Liver (tissue), 9 donors: ENCODE data around the gene URB1. TPM values are rescaled to one million over a fixed set of nuclear protein-coding genes. Genes with fewer than 3 reads are reported as not detected.

Experiments
- DNase-seq: peaks from one replicate; pipeline ENCODE4 v3.0.0-alpha.2; 2017; ENCODE audit warnings: low spot score
- H3K27ac ChIP-seq, 2 donors: one replicate each; pipeline ENCODE4 v1.7.0; 2013; ENCODE audit warnings: inconsistent platforms in 2 of 2, low read length in 2 of 2, control low read depth in 1 of 2, low read depth in 1 of 2, mild to moderate bottlenecking in 1 of 2
- H3K27me3 ChIP-seq, 4 donors: one replicate each; pipeline versions ENCODE4 v1.6.1 to v1.7.0; 2013; ENCODE audit warnings: low read length in 3 of 4, inconsistent platforms in 1 of 4, mild to moderate bottlenecking in 1 of 4, moderate library complexity in 1 of 4; ENCODE audit not compliant: control insufficient read depth in 4 of 4, insufficient read depth in 4 of 4
- H3K36me3 ChIP-seq, 4 donors: one replicate each; pipeline versions ENCODE4 v1.6.1 to v1.7.0; 2013; ENCODE audit warnings: low read length in 3 of 4, mild to moderate bottlenecking in 3 of 4, low read depth in 1 of 4, moderate library complexity in 1 of 4; ENCODE audit not compliant: control insufficient read depth in 4 of 4, insufficient read depth in 3 of 4
- H3K4me1 ChIP-seq, 4 donors: one replicate each; pipeline versions ENCODE4 v1.6.1 to v1.7.0; 2013; ENCODE audit warnings: low read length in 3 of 4, mild to moderate bottlenecking in 3 of 4, moderate library complexity in 1 of 4; ENCODE audit not compliant: control insufficient read depth in 4 of 4, insufficient read depth in 4 of 4
- H3K4me3 ChIP-seq, 3 donors: one replicate each; pipeline versions ENCODE4 v1.6.1 to v1.7.0; 2013; ENCODE audit warnings: low read length in 3 of 3, control low read depth in 1 of 3, low read depth in 1 of 3, mild to moderate bottlenecking in 1 of 3
- H3K9ac ChIP-seq, 2 donors: one replicate each; pipeline ENCODE4 v1.7.0; 2013; ENCODE audit warnings: low read length in 2 of 2, mild to moderate bottlenecking in 2 of 2, moderate library complexity in 2 of 2, control low read depth in 1 of 2, low read depth in 1 of 2
- H3K9me3 ChIP-seq, 4 donors: one replicate each; pipeline versions ENCODE4 v1.6.1 to v1.7.0; 2013; ENCODE audit warnings: low read length in 3 of 4; ENCODE audit not compliant: control insufficient read depth in 4 of 4
- EGR1 ChIP-seq, 2 donors: IDR thresholded peaks; 2 replicates each; pipeline ENCODE4 v1.6.1; 2016 to 2018; ENCODE audit warnings: antibody characterized with exemption in 2 of 2, low read depth in 2 of 2
- FOXA1 ChIP-seq: IDR thresholded peaks from 2 replicates; pipeline ENCODE4 v1.6.1; 2016; ENCODE audit warnings: antibody characterized with exemption
- FOXA2 ChIP-seq: IDR thresholded peaks from 2 replicates; pipeline ENCODE4 v1.6.1; 2016; ENCODE audit warnings: antibody characterized with exemption
- GABPA ChIP-seq, 2 donors: IDR thresholded peaks in 1 of 2; conservative IDR thresholded peaks in 1 of 2; 2 replicates each; pipeline ENCODE4 v1.6.1; 2016; ENCODE audit warnings: antibody characterized with exemption in 2 of 2, mild to moderate bottlenecking in 1 of 2, moderate library complexity in 1 of 2
- HNF4A ChIP-seq, 2 donors: conservative IDR thresholded peaks; 2 replicates each; pipeline ENCODE4 v1.6.1; 2016; ENCODE audit warnings: antibody characterized with exemption in 2 of 2, mild to moderate bottlenecking in 2 of 2
- HNF4G ChIP-seq: IDR thresholded peaks from 2 replicates; pipeline ENCODE4 v1.6.1; 2016; ENCODE audit warnings: antibody characterized with exemption
- JUND ChIP-seq, 2 donors: IDR thresholded peaks; 2 replicates each; pipeline ENCODE4 v1.6.1; 2016; ENCODE audit warnings: antibody characterized with exemption in 2 of 2
- NR2F2 ChIP-seq: IDR thresholded peaks from 2 replicates; pipeline ENCODE4 v1.6.1; 2016; ENCODE audit warnings: antibody characterized with exemption
- RAD21 ChIP-seq, 2 donors: IDR thresholded peaks; 2 replicates each; pipeline ENCODE4 v1.6.1; 2016; ENCODE audit warnings: antibody characterized with exemption in 2 of 2, mild to moderate bottlenecking in 2 of 2
- RXRA ChIP-seq, 2 donors: IDR thresholded peaks; 2 replicates each; pipeline ENCODE4 v1.6.1; 2017 to 2018; ENCODE audit warnings: antibody characterized with exemption in 2 of 2, mild to moderate bottlenecking in 1 of 2
- SP1 ChIP-seq: IDR thresholded peaks from 2 replicates; pipeline ENCODE4 v1.6.1; 2018; ENCODE audit warnings: antibody characterized with exemption, mild to moderate bottlenecking
- TAF1 ChIP-seq: conservative IDR thresholded peaks from 2 replicates; pipeline ENCODE4 v1.6.1; 2016; ENCODE audit warnings: antibody characterized with exemption, mild to moderate bottlenecking
- YY1 ChIP-seq: IDR thresholded peaks from 2 replicates; pipeline ENCODE4 v1.6.1; 2016; ENCODE audit warnings: antibody characterized with exemption, mild to moderate bottlenecking
- WGBS: extraction: QIAGEN DNeasy Blood & Tissue Kit; methylation state at CpG from one replicate; pipeline ENCODE4 v1.1.7; 2013; 5-methylcytosine and 5-hydroxymethylcytosine counted together
- polyA plus RNA-seq, 2 donors: library from polyadenylated mRNA; stranded (reverse) in 1 of 2; unstranded in 1 of 2; fragments of 200-250 nt in 1 of 2; fragments of >200 nt in 1 of 2; fragmentation: Nextera tagmentation in 1 of 2; extraction: Ambion mirVana in 1 of 2; gene quantifications; one replicate each; pipeline versions ENCODE4 v1.2.1 to v1.2.3, GENCODE V29; 2013 to 2015
- total RNA-seq, 2 donors: library from RNA; depleted of rRNA; stranded (reverse); fragments of >200 nt; gene quantifications; one replicate each; pipeline ENCODE4 v1.2.3, GENCODE V29; 2014
- TF ChIP-seq, protein P1 (sequence below): IDR thresholded peaks from 2 replicates; pipeline ENCODE4 v1.6.1; 2016; ENCODE audit warnings: antibody characterized with exemption
- TF ChIP-seq, protein P2 (sequence below): IDR thresholded peaks from 2 replicates; pipeline ENCODE4 v1.6.1; 2016; ENCODE audit warnings: antibody characterized with exemption, mild to moderate bottlenecking
- TF ChIP-seq, protein P3 (sequence below): fragments of 150-350 bp; IDR thresholded peaks from 2 replicates; pipeline ENCODE4 v1.5.1; 2017; ENCODE audit warnings: improper control_type of control experiment, low read depth, low read length; ENCODE audit not compliant: missing input control
- TF ChIP-seq, protein P4 (sequence below): IDR thresholded peaks from 2 replicates; pipeline ENCODE4 v1.6.1; 2016; ENCODE audit warnings: antibody characterized with exemption
- TF ChIP-seq, protein P5 (sequence below): IDR thresholded peaks from 2 replicates; pipeline ENCODE4 v1.6.1; 2016; ENCODE audit warnings: antibody characterized with exemption
- donor health status: healthy.
- donor health status: healthy.
- donor health status: healthy.
- donor health status: healthy.
- donor health status: healthy.

Gene URB1
- total and polyA plus RNA-seq, 4 donors: 2.8 to 14.5 (median 7.1) TPM

DNA sequence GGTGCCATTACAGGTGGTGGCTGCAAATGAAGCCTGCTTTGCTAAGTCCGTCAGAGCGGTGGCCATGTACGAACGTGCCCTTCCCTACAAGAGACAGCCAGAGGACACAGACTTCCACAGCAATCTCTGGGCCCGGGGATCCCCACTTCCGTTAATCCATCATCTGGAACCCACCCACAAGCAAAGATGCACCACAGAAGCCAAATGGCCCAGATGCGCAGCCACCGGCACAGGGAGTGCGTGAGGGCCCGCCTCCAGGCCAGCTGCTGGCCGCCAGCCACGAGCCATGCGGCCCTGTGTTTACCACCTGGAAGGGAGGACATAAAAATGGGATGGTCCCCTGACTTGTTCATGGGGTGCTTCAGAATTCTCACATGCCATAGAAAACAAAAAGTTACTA, 72.1 kb downstream of the URB1 start:
- DNase-seq: no peak
- TF ChIP-seq, protein P1, sequence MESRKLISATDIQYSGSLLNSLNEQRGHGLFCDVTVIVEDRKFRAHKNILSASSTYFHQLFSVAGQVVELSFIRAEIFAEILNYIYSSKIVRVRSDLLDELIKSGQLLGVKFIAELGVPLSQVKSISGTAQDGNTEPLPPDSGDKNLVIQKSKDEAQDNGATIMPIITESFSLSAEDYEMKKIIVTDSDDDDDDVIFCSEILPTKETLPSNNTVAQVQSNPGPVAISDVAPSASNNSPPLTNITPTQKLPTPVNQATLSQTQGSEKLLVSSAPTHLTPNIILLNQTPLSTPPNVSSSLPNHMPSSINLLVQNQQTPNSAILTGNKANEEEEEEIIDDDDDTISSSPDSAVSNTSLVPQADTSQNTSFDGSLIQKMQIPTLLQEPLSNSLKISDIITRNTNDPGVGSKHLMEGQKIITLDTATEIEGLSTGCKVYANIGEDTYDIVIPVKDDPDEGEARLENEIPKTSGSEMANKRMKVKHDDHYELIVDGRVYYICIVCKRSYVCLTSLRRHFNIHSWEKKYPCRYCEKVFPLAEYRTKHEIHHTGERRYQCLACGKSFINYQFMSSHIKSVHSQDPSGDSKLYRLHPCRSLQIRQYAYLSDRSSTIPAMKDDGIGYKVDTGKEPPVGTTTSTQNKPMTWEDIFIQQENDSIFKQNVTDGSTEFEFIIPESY: no peak
- TF ChIP-seq JUND (IDR thresholded peaks at IDR 0.05): no peak
- no peak for TF ChIP-seq YY1
- TF ChIP-seq SP1: no peak
- TF ChIP-seq GABPA (IDR thresholded peaks at IDR 0.05 in 1 of 2, conservative IDR thresholded peaks at IDR 0.05 in 1 of 2): no peak
- TF ChIP-seq TAF1: no peak
- no peak for TF ChIP-seq HNF4A (conservative IDR thresholded peaks at IDR 0.05)
- TF ChIP-seq, protein P2, sequence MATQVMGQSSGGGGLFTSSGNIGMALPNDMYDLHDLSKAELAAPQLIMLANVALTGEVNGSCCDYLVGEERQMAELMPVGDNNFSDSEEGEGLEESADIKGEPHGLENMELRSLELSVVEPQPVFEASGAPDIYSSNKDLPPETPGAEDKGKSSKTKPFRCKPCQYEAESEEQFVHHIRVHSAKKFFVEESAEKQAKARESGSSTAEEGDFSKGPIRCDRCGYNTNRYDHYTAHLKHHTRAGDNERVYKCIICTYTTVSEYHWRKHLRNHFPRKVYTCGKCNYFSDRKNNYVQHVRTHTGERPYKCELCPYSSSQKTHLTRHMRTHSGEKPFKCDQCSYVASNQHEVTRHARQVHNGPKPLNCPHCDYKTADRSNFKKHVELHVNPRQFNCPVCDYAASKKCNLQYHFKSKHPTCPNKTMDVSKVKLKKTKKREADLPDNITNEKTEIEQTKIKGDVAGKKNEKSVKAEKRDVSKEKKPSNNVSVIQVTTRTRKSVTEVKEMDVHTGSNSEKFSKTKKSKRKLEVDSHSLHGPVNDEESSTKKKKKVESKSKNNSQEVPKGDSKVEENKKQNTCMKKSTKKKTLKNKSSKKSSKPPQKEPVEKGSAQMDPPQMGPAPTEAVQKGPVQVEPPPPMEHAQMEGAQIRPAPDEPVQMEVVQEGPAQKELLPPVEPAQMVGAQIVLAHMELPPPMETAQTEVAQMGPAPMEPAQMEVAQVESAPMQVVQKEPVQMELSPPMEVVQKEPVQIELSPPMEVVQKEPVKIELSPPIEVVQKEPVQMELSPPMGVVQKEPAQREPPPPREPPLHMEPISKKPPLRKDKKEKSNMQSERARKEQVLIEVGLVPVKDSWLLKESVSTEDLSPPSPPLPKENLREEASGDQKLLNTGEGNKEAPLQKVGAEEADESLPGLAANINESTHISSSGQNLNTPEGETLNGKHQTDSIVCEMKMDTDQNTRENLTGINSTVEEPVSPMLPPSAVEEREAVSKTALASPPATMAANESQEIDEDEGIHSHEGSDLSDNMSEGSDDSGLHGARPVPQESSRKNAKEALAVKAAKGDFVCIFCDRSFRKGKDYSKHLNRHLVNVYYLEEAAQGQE: no peak
- no peak for TF ChIP-seq FOXA2
- no peak for TF ChIP-seq RAD21 (IDR thresholded peaks at IDR 0.05)
- TF ChIP-seq, protein P3, sequence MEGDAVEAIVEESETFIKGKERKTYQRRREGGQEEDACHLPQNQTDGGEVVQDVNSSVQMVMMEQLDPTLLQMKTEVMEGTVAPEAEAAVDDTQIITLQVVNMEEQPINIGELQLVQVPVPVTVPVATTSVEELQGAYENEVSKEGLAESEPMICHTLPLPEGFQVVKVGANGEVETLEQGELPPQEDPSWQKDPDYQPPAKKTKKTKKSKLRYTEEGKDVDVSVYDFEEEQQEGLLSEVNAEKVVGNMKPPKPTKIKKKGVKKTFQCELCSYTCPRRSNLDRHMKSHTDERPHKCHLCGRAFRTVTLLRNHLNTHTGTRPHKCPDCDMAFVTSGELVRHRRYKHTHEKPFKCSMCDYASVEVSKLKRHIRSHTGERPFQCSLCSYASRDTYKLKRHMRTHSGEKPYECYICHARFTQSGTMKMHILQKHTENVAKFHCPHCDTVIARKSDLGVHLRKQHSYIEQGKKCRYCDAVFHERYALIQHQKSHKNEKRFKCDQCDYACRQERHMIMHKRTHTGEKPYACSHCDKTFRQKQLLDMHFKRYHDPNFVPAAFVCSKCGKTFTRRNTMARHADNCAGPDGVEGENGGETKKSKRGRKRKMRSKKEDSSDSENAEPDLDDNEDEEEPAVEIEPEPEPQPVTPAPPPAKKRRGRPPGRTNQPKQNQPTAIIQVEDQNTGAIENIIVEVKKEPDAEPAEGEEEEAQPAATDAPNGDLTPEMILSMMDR: no peak
- TF ChIP-seq, protein P4, sequence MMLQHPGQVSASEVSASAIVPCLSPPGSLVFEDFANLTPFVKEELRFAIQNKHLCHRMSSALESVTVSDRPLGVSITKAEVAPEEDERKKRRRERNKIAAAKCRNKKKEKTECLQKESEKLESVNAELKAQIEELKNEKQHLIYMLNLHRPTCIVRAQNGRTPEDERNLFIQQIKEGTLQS: no peak
- TF ChIP-seq, protein P5, sequence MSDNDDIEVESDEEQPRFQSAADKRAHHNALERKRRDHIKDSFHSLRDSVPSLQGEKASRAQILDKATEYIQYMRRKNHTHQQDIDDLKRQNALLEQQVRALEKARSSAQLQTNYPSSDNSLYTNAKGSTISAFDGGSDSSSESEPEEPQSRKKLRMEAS: no peak
- no peak for TF ChIP-seq FOXA1
- TF ChIP-seq NR2F2: no peak
- no peak for TF ChIP-seq HNF4G

DNA sequence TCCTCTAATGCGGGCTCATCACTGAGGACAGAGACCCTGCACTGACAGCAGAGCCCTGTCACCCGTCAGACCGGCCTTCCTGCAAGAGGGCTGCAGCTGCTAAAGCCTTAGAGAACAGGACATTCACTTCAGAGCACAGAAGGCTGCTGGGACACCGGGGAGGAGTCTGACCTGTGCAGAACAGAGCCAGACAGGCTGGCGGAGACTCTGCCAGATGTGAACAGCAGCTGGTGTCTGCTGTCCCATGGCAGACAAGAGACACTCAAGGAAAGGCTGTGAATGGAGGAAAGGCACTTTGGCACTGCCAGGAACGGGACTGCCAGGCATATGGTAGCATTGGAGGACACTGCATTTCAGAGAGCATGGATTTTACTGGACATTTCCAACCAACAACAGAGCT, 72.8 kb downstream of the URB1 start:
- peaks cover 28 to 92% (median 60%) of the 10 kb centered on the region in 4 donors for H3K36me3 ChIP-seq
- no peaks in the 10 kb centered on the region for H3K9me3 ChIP-seq
- DNase-seq: no peak
- no peaks in the 10 kb centered on the region for H3K27me3 ChIP-seq
- H3K4me1 ChIP-seq: no peaks in the 10 kb centered on the region
- H3K4me3 ChIP-seq: no peak overlapping the region
- H3K27ac ChIP-seq: no peak overlapping the region
- no peak overlapping the region for H3K9ac ChIP-seq
- WGBS: 93% methylated on average over 6 of the region's 6 CpGs
- no peak for TF ChIP-seq RAD21 (IDR thresholded peaks at IDR 0.05)
- no peak for TF ChIP-seq RXRA (IDR thresholded peaks at IDR 0.05)
- no peak for TF ChIP-seq FOXA1
- no peak for TF ChIP-seq GABPA (IDR thresholded peaks at IDR 0.05 in 1 of 2, conservative IDR thresholded peaks at IDR 0.05 in 1 of 2)
- TF ChIP-seq NR2F2: no peak
- TF ChIP-seq, protein P4: no peak
- TF ChIP-seq, protein P5: no peak
- TF ChIP-seq HNF4A (conservative IDR thresholded peaks at IDR 0.05): no peak
- no peak for TF ChIP-seq TAF1
- TF ChIP-seq FOXA2: no peak
- TF ChIP-seq EGR1 (IDR thresholded peaks at IDR 0.05; ENCODE audit: low read depth in 2 of 2): no peak
- TF ChIP-seq, protein P2: no peak

More for the DNA sequence above, 72.1 kb downstream of the URB1 start:
- 96% methylated on average over 13 of the region's 13 CpGs for WGBS
- Histone ChIP-seq H3K27ac (no peak overlapping the region), H3K9me3 (no peaks in the 10 kb centered on the region), H3K27me3 (no peaks in the 10 kb centered on the region), H3K9ac (no peak overlapping the region), H3K4me1 (no peaks in the 10 kb centered on the region), H3K36me3 (peaks cover 28 to 95% (median 62%) of the 10 kb centered on the region in 4 donors), H3K4me3 (no peak overlapping the region)
